IMR-90 (cell line): Measurements from ENCODE around the gene TMEM135. TPM values are rescaled to one million over a fixed set of nuclear protein-coding genes. Genes with fewer than 3 reads are reported as not detected.

Experiments
- ATAC-seq: fragments of 200-7000 bp; cut with Tn5 transposase; 2 replicates; pipeline ENCODE4 v1.9.1; 2020; ENCODE audit warnings: low read depth, mild to moderate bottlenecking, moderate library complexity
- BruUV-seq: library from RNA; stranded (reverse); fragments of 400-500 nt; replicated peaks from 2 replicates; lab custom pipeline; 2021; lab: Mats Ljungman, UMichigan
- CTCF ChIA-PET: fragments of 300-600 bp; formaldehyde crosslinking; extraction: SDS; loops from one replicate; lab custom pipeline; 2021; ENCODE audit warnings: antibody characterized with exemption; lab: Yijun Ruan, JAX
- POLR2A ChIA-PET: fragments of 300-600 bp; sonication (Branson Sonifier 250); formaldehyde crosslinking; loops from one replicate; lab custom pipeline; 2022; ENCODE audit warnings: antibody characterized with exemption; ENCODE audit not compliant: unreplicated experiment; lab: Charles Lee
- DNase-seq: peaks from one replicate; pipeline ENCODE4 v3.0.0; 2013
- H2AFZ ChIP-seq: replicated peaks from 2 replicates; pipeline ENCODE3; 2013; ENCODE audit warnings: low read length, mild to moderate bottlenecking; ENCODE audit not compliant: poor library complexity
- H2AK5ac ChIP-seq: 2 replicates; pipeline ENCODE4 v1.6.1; 2013; ENCODE audit warnings: low read depth, low read length, inconsistent platforms
- H2AK9ac ChIP-seq: replicated peaks from 2 replicates; pipeline ENCODE3; 2013; ENCODE audit warnings: mild to moderate bottlenecking, low read depth, low read length, moderate library complexity; ENCODE audit not compliant: poor library complexity
- H2BK120ac ChIP-seq: 2 replicates; pipeline ENCODE4 v1.6.1; 2013; ENCODE audit warnings: low read depth, low read length, inconsistent platforms
- H2BK15ac ChIP-seq: 3 replicates; pipeline ENCODE4 v1.6.1; 2013; ENCODE audit warnings: low read depth, low read length, inconsistent platforms
- H2BK20ac ChIP-seq: 2 replicates; pipeline ENCODE4 v1.6.1; 2013; ENCODE audit warnings: low read depth, mild to moderate bottlenecking, inconsistent platforms, low read length, moderate library complexity
- H2BK5ac ChIP-seq: 2 replicates; pipeline ENCODE4 v1.6.1; 2013; ENCODE audit warnings: mild to moderate bottlenecking, low read depth, low read length, inconsistent platforms; ENCODE audit not compliant: poor library complexity, severe bottlenecking
- H3K14ac ChIP-seq: replicated peaks from 2 replicates; pipeline ENCODE4 v1.6.1; 2013; ENCODE audit warnings: low read depth, low read length, inconsistent platforms
- H3K18ac ChIP-seq: 2 replicates; pipeline ENCODE4 v1.6.1; 2013; ENCODE audit warnings: low read depth, low read length, control low read depth
- H3K23ac ChIP-seq: 2 replicates; pipeline ENCODE4 v1.6.1; 2013; ENCODE audit warnings: low read depth, low read length, inconsistent platforms
- H3K27ac ChIP-seq: 2 replicates; pipeline ENCODE4 v1.5.1; 2013; ENCODE audit warnings: mild to moderate bottlenecking, control low read depth, low read length; ENCODE audit not compliant: insufficient read depth
- H3K27me3 ChIP-seq: 2 replicates; pipeline ENCODE4 v1.6.1; 2013; ENCODE audit warnings: low read length; ENCODE audit not compliant: control insufficient read depth, insufficient read depth
- H3K36me3 ChIP-seq: 2 replicates; pipeline ENCODE4 v1.6.1; 2013; ENCODE audit warnings: low read length, mixed read lengths; ENCODE audit not compliant: control insufficient read depth, insufficient read depth
- H3K4ac ChIP-seq: 2 replicates; pipeline ENCODE4 v1.6.1; 2013; ENCODE audit warnings: low read depth, low read length, inconsistent platforms
- H3K4me1 ChIP-seq: 2 replicates; pipeline ENCODE4 v1.6.1; 2013; ENCODE audit warnings: low read length, mixed read lengths; ENCODE audit not compliant: control insufficient read depth, insufficient read depth
- H3K4me2 ChIP-seq: 2 replicates; pipeline ENCODE4 v1.6.1; 2013; ENCODE audit warnings: low read depth, mild to moderate bottlenecking, control low read depth, low read length, moderate library complexity
- H3K4me3 ChIP-seq: 2 replicates; pipeline ENCODE4 v1.5.1; 2013; ENCODE audit warnings: low read depth, mild to moderate bottlenecking, control low read depth, low read length, moderate library complexity; ENCODE audit not compliant: insufficient read depth
- H3K56ac ChIP-seq: 2 replicates; pipeline ENCODE4 v1.6.1; 2013; ENCODE audit warnings: low read length, inconsistent platforms; ENCODE audit not compliant: insufficient read depth; ENCODE audit errors: extremely low read depth
- H3K79me1 ChIP-seq, 2 experiments: 2 replicates each; pipeline ENCODE4 v1.6.1; 2013; ENCODE audit warnings: low read length in 2 of 2, inconsistent platforms in 1 of 2, low read depth in 1 of 2
- H3K9ac ChIP-seq: 2 replicates; pipeline ENCODE4 v1.6.1; 2013; ENCODE audit warnings: low read depth, low read length, control low read depth
- H3K9me1 ChIP-seq: 2 replicates; pipeline ENCODE4 v1.6.1; 2013; ENCODE audit warnings: low read length, inconsistent platforms; ENCODE audit not compliant: insufficient read depth
- H3K9me3 ChIP-seq: 2 replicates; pipeline ENCODE4 v1.6.1; 2013; ENCODE audit warnings: low read length; ENCODE audit not compliant: control insufficient read depth, insufficient read depth
- H4K20me1 ChIP-seq: 2 replicates; pipeline ENCODE4 v1.6.1; 2013; ENCODE audit warnings: low read length, inconsistent platforms; ENCODE audit not compliant: insufficient read depth
- H4K5ac ChIP-seq: 2 replicates; pipeline ENCODE4 v1.6.1; 2013; ENCODE audit warnings: mild to moderate bottlenecking, low read depth, low read length, control low read depth
- H4K8ac ChIP-seq, 2 experiments: 2 replicates each; pipeline ENCODE4 v1.6.1; 2013; ENCODE audit warnings: low read depth in 2 of 2, low read length in 2 of 2, control low read depth in 1 of 2, inconsistent platforms in 1 of 2
- H4K91ac ChIP-seq: 2 replicates; pipeline ENCODE4 v1.6.1; 2013; ENCODE audit warnings: low read depth, low read length, inconsistent platforms; ENCODE audit not compliant: insufficient read depth
- CEBPB ChIP-seq: IDR thresholded peaks from 2 replicates; pipeline ENCODE4 v1.6.1; 2012; ENCODE audit warnings: low read depth, low read length, improper control_type of control experiment
- FOS ChIP-seq: fragments of 150-350 bp; IDR thresholded peaks from 2 replicates; pipeline ENCODE4 v1.6.1; 2016; ENCODE audit warnings: low read depth, low read length
- MAZ ChIP-seq: IDR thresholded peaks from 2 replicates; pipeline ENCODE4 v1.6.1; 2012; ENCODE audit warnings: low read depth, mild to moderate bottlenecking, low read length, improper control_type of control experiment, moderate library complexity, borderline replicate concordance
- MXI1 ChIP-seq: IDR thresholded peaks from 2 replicates; pipeline ENCODE4 v1.6.1; 2012; ENCODE audit warnings: low read depth, mild to moderate bottlenecking, low read length, moderate library complexity, borderline replicate concordance
- RAD21 ChIP-seq: IDR thresholded peaks from 2 replicates; pipeline ENCODE4 v1.6.1; 2012; ENCODE audit warnings: low read length, improper control_type of control experiment
- RCOR1 ChIP-seq: IDR thresholded peaks from 2 replicates; pipeline ENCODE4 v1.6.1; 2012; ENCODE audit warnings: mild to moderate bottlenecking, low read length, improper control_type of control experiment; ENCODE audit not compliant: insufficient replicate concordance
- RFX5 ChIP-seq: IDR thresholded peaks from 2 replicates; pipeline ENCODE4 v1.8.0; 2012; ENCODE audit warnings: low read depth, mild to moderate bottlenecking, low read length, moderate library complexity
- SMC3 ChIP-seq: fragments of 150-350 bp; IDR thresholded peaks from 2 replicates; pipeline ENCODE4 v1.6.1; 2016; ENCODE audit warnings: low read depth, mild to moderate bottlenecking, antibody characterized with exemption, low read length, moderate library complexity
- dilution Hi-C: fragments of 300-500 bp; cut with HindIII; formaldehyde crosslinking; loops from one replicate; pipeline ENCODE4 v1.14.3; 2018; ENCODE audit warnings: low sequenced_read_pairs; ENCODE audit not compliant: unreplicated experiment
- in situ Hi-C: fragments of 300-500 bp; cut with MboI; formaldehyde crosslinking; loops from 3 replicates; pipeline ENCODE4 v1.14.3; 2019; ENCODE audit warnings: low sequenced_read_pairs, inconsistent platforms, mixed read lengths
- intact Hi-C: fragments of 100-400 bp; cut with micrococcal nuclease; formaldehyde crosslinking; loops from 2 replicates; pipeline ENCODE4 v1.10.0; 2022
- polyA plus RNA-seq, 3 experiments: library from polyadenylated mRNA; depleted of rRNA; stranded (reverse); fragments of >200 nt; gene quantifications; 2 replicates each; pipeline ENCODE4 v1.2.3, GENCODE V29; 2012; ENCODE audit warnings: low replicate concordance in 1 of 3
- total RNA-seq: library from RNA; depleted of rRNA; stranded (reverse); fragments of >200 nt; gene quantifications from 2 replicates; pipeline ENCODE4 v1.2.3, GENCODE V29; 2012

Gene TMEM135
- total and polyA plus RNA-seq, 2 of the 4 experiments (the other 2 are of a cell fraction), result 3.9 to 5.9 TPM

DNA sequence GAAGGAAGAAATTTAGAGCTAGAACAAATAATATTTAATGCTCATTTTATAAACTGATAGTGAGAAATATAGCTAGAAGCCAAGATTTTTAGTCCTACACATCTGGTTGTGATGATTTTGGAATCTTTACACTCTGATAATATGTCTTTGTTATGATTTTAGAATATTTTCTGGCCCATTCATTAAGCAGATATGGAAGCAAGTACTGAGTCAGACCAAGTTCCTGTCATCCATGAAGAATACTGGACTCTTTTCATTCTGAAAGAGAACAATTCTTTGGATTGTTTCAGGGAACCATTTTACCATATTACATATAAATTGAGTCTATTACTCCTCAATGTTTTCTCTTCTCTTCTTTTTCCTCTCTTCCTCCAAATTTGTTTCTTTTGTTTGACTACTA is 227.4 kb downstream of the TMEM135 start:
- Histone ChIP-seq H2AK5ac (no peak overlapping the region), H3K4ac (no peak overlapping the region), H2BK5ac (peak overlapping the region; percentile 65), H3K9me1 (0 out of 2 replicates have a peak, but pooled peaks cover 3% of the 10 kb centered on the region), H3K9me3 (no peaks in the 10 kb centered on the region), H3K4me2 (peak overlapping the region; percentile 17; the same call in 1 of the 2 replicates), H3K27ac (no peak overlapping the region), H2AFZ (no peak overlapping the region), H3K23ac (no peak overlapping the region), H3K9ac (no peak overlapping the region), H2BK120ac (no peak overlapping the region), H3K27me3 (no peaks in the 10 kb centered on the region), H3K56ac (no peak overlapping the region), H4K20me1 (no peaks in the 10 kb centered on the region), H3K36me3 (no peaks in the 10 kb centered on the region), H2AK9ac (no peak overlapping the region), H2BK15ac (no peak overlapping the region), H4K8ac (peak overlapping the region in 1 of 2 experiments; percentile 33; a peak in 2 of 4 replicates), H3K79me1 (peaks cover 0 to 4% of the 10 kb centered on the region in 2 experiments; a peak in 1 of 4 replicates), H4K5ac (no peak overlapping the region), H3K18ac (no peak overlapping the region), H3K14ac (no peak overlapping the region; the same call in 1 of the 2 replicates), H3K4me1 (0 out of 2 replicates have a peak, but pooled peaks cover 2% of the 10 kb centered on the region), H2BK20ac (no peak overlapping the region), H4K91ac (no peak overlapping the region), H3K4me3 (no peak overlapping the region)
- ATAC-seq (peak; percentile 86), DNase-seq (peak; percentile 71)
- POLR2A ChIA-PET, result no interaction called here
- intact Hi-C loops (no loop called here), dilution Hi-C loops (no loop called here), in situ Hi-C loops (no loop called here)
- CTCF ChIA-PET, result interaction anchor here (1.0 kb wide), 1 partner anchor 326 kb away, joined by 3 read pairs; no protein-coding TSS in a partner anchor
- no TSS peak for BruUV-seq
- TF ChIP-seq RFX5 (no peak), MAZ (no peak), SMC3 (no peak), CEBPB (no peak), RAD21 (no peak), FOS (no peak), MXI1 (no peak), RCOR1 (no peak)
